Rectal smooth muscle tissue (tissue), 1 donor: ENCODE data around the gene SEMA3A.
A peak's percentile ranks its signal among the peaks of the same experiment; 100 is the strongest.
"Not testable (repeated sequence)": the region's sequence is repeated elsewhere in the genome, so short reads cannot be mapped to it uniquely, and the experiment has no call there.

ENCODE experiments used
- H3K27ac ChIP-seq: one replicate; pipeline ENCODE4 v1.7.0; 2013; ENCODE audit warnings: low read depth, low read length, inconsistent platforms
- H3K27me3 ChIP-seq: one replicate; pipeline ENCODE4 v1.7.0; 2013; ENCODE audit warnings: low read length; ENCODE audit not compliant: control insufficient read depth, insufficient read depth
- H3K36me3 ChIP-seq: one replicate; pipeline ENCODE4 v1.7.0; 2013; ENCODE audit warnings: low read length; ENCODE audit not compliant: control insufficient read depth, insufficient read depth
- H3K4me1 ChIP-seq: one replicate; pipeline ENCODE4 v1.7.0; 2013; ENCODE audit warnings: low read length; ENCODE audit not compliant: control insufficient read depth, insufficient read depth
- H3K4me3 ChIP-seq: one replicate; pipeline ENCODE4 v1.7.0; 2013; ENCODE audit warnings: low read length
- H3K9ac ChIP-seq: one replicate; pipeline ENCODE4 v1.7.0; 2013; ENCODE audit warnings: low read length

SEMA3A gene

GRCh38 chr7:84170646-84171045 lies 23.9 kb downstream of the SEMA3A start:
- Histone ChIP-seq H3K4me3 (no peak overlapping the region), H3K36me3 (no peaks in the 10 kb centered on the region), H3K27ac (peak overlapping the region; percentile 20), H3K9ac (no peak overlapping the region), H3K27me3 (no peaks in the 10 kb centered on the region), H3K4me1 (peaks cover 3% of the 10 kb centered on the region)

GRCh38 chr7:84162584-84162983 lies 32.0 kb downstream of the SEMA3A start:
- Histone ChIP-seq H3K4me1 (peaks cover 11% of the 10 kb centered on the region), H3K27me3 (no peaks in the 10 kb centered on the region), H3K27ac (peak overlapping the region; percentile 1), H3K9ac (no peak overlapping the region), H3K36me3 (no peaks in the 10 kb centered on the region), H3K4me3 (no peak overlapping the region)

GRCh38 chr7:84162125-84162524 lies 32.5 kb downstream of the SEMA3A start:
- H3K27ac ChIP-seq = peak overlapping the region; percentile 1
- no peaks in the 10 kb centered on the region for H3K27me3 ChIP-seq
- H3K4me1 ChIP-seq = peaks cover 8% of the 10 kb centered on the region
- no peak overlapping the region for H3K4me3 ChIP-seq
- H3K9ac ChIP-seq = no peak overlapping the region
- no peaks in the 10 kb centered on the region for H3K36me3 ChIP-seq

- Histone ChIP-seq H3K27ac (no peak overlapping the region), H3K27me3 (no peaks in the 10 kb centered on the region), H3K9ac (no peak overlapping the region), H3K4me3 (no peak overlapping the region), H3K36me3 (no peaks in the 10 kb centered on the region), H3K4me1 (peaks cover 9% of the 10 kb centered on the region)
Measured at GRCh38 chr7:84161398-84161797, 33.2 kb downstream of the SEMA3A start.

- Histone ChIP-seq H3K27ac (no peak overlapping the region), H3K9ac (no peak overlapping the region), H3K4me3 (no peak overlapping the region), H3K4me1 (peaks cover 17% of the 10 kb centered on the region), H3K36me3 (no peaks in the 10 kb centered on the region), H3K27me3 (no peaks in the 10 kb centered on the region)
Measured at GRCh38 chr7:84159435-84159834, 35.2 kb downstream of the SEMA3A start.

- H3K4me3 ChIP-seq = no peak overlapping the region
- H3K9ac ChIP-seq = no peak overlapping the region
- H3K27ac ChIP-seq = peak overlapping the region; percentile 22
- no peaks in the 10 kb centered on the region for H3K27me3 ChIP-seq
- H3K4me1 ChIP-seq = peaks cover 15% of the 10 kb centered on the region
- H3K36me3 ChIP-seq = no peaks in the 10 kb centered on the region
Measured at GRCh38 chr7:84157171-84157570, 37.4 kb downstream of the SEMA3A start.

- no peaks in the 10 kb centered on the region for H3K27me3 ChIP-seq
- H3K4me1 ChIP-seq = peaks cover 12% of the 10 kb centered on the region
- H3K36me3 ChIP-seq = no peaks in the 10 kb centered on the region
- no peak overlapping the region for H3K4me3 ChIP-seq
- H3K9ac ChIP-seq = no peak overlapping the region
- H3K27ac ChIP-seq = peak overlapping the region; percentile 52
Measured at GRCh38 chr7:84154991-84155781, 39.4 kb downstream of the SEMA3A start.

- no peaks in the 10 kb centered on the region for H3K27me3 ChIP-seq
- H3K9ac ChIP-seq = no peak overlapping the region
- no peak overlapping the region for H3K27ac ChIP-seq
- H3K4me1 ChIP-seq = peaks cover 13% of the 10 kb centered on the region
- H3K36me3 ChIP-seq = no peaks in the 10 kb centered on the region
- H3K4me3 ChIP-seq = no peak overlapping the region
Measured at GRCh38 chr7:84152995-84153394, 41.6 kb downstream of the SEMA3A start.

- not testable (repeated sequence) for H3K27ac ChIP-seq, H3K4me1 ChIP-seq, H3K9ac ChIP-seq, H3K4me3 ChIP-seq, H3K36me3 ChIP-seq, H3K27me3 ChIP-seq
Measured at GRCh38 chr7:84150370-84150769, 44.2 kb downstream of the SEMA3A start.

- H3K4me3 ChIP-seq = no peak overlapping the region
- no peaks in the 10 kb centered on the region for H3K27me3 ChIP-seq
- H3K4me1 ChIP-seq = peaks cover 4% of the 10 kb centered on the region
- H3K9ac ChIP-seq = no peak overlapping the region
- no peaks in the 10 kb centered on the region for H3K36me3 ChIP-seq
- no peak overlapping the region for H3K27ac ChIP-seq
Measured at GRCh38 chr7:84149573-84149972, 45.0 kb downstream of the SEMA3A start.

- Histone ChIP-seq H3K27me3 (no peaks in the 10 kb centered on the region), H3K4me3 (no peak overlapping the region), H3K27ac (no peak overlapping the region), H3K9ac (no peak overlapping the region), H3K36me3 (no peaks in the 10 kb centered on the region), H3K4me1 (peaks cover 5% of the 10 kb centered on the region)
Measured at GRCh38 chr7:84145892-84146291, 48.7 kb downstream of the SEMA3A start.

GRCh38 chr7:84144935-84145334 lies 49.7 kb downstream of the SEMA3A start:
- no peaks in the 10 kb centered on the region for H3K27me3 ChIP-seq
- H3K4me1 ChIP-seq = peaks cover 5% of the 10 kb centered on the region

GRCh38 chr7:84144480-84144879 lies 50.1 kb downstream of the SEMA3A start:
- Histone ChIP-seq H3K4me1 (peaks cover 2% of the 10 kb centered on the region), H3K4me3 (no peak overlapping the region), H3K36me3 (no peaks in the 10 kb centered on the region), H3K27me3 (no peaks in the 10 kb centered on the region), H3K9ac (no peak overlapping the region), H3K27ac (no peak overlapping the region)

More at GRCh38 chr7:84144935-84145334, 49.7 kb downstream of the SEMA3A start:
- Histone ChIP-seq H3K36me3 (no peaks in the 10 kb centered on the region), H3K4me3 (no peak overlapping the region), H3K27ac (no peak overlapping the region), H3K9ac (no peak overlapping the region)
